Naive thymus-derived CD8-positive, alpha-beta T cell (primary cell): ENCODE data around the gene PAAF1. TPM values are rescaled to one million over a fixed set of nuclear protein-coding genes. Genes with fewer than 3 reads are reported as not detected.
A peak's percentile ranks its signal among the peaks of the same experiment; 100 is the strongest.
"Not testable (repeated sequence)": the region's sequence is repeated elsewhere in the genome, so short reads cannot be mapped to it uniquely, and the experiment has no call there.

Source experiments
- ATAC-seq, 2 donors: fragments of 150-1000 bp; cut with Tn5 transposase in 1 of 2; sonication (Bioruptor Pico), chemical (Tn5 transposase) in 1 of 2; 1 replicate in 1 of 2; 2 replicates in 1 of 2; pipeline ENCODE4 v1.10.0; 2021; ENCODE audit warnings: mild to moderate bottlenecking in 2 of 2, moderate library complexity in 2 of 2
- POLR2A ChIA-PET: fragments of 350-600 bp; sonication (Branson Sonifier 250); formaldehyde crosslinking; loops from one replicate; lab custom pipeline; 2021; ENCODE audit warnings: antibody characterized with exemption; lab: Charles Lee
- DNase-seq, 10 donors: peaks; one replicate each; pipeline versions ENCODE4 v3.0.0 to v3.0.0-alpha.2; 2020 to 2022
- H3K27ac Mint-ChIP-seq, 10 donors: one replicate each; pipeline ENCODE4 v1.8.0; 2020 to 2022; ENCODE audit warnings: mild to moderate bottlenecking in 10 of 10, mixed read lengths in 10 of 10, moderate library complexity in 4 of 10, inconsistent platforms in 1 of 10
- H3K27me3 Mint-ChIP-seq, 5 donors: one replicate each; pipeline ENCODE4 v1.8.0; 2021 to 2022; ENCODE audit warnings: mixed read lengths in 5 of 5
- H3K36me3 Mint-ChIP-seq, 3 donors: one replicate each; pipeline ENCODE4 v1.8.0; 2020 to 2022; ENCODE audit warnings: mixed read lengths in 3 of 3, mild to moderate bottlenecking in 2 of 3, inconsistent platforms in 1 of 3
- H3K4me1 Mint-ChIP-seq, 4 donors: one replicate each; pipeline ENCODE4 v1.8.0; 2021 to 2022; ENCODE audit warnings: mixed read lengths in 4 of 4
- H3K4me3 Mint-ChIP-seq, 10 donors: one replicate each; pipeline ENCODE4 v1.8.0; 2020 to 2022; ENCODE audit warnings: mild to moderate bottlenecking in 10 of 10, mixed read lengths in 10 of 10, moderate library complexity in 6 of 10, inconsistent platforms in 1 of 10
- H3K9me3 Mint-ChIP-seq, 9 donors: one replicate each; pipeline ENCODE4 v1.8.0; 2020 to 2022; ENCODE audit warnings: mixed read lengths in 9 of 9, mild to moderate bottlenecking in 3 of 9, inconsistent platforms in 1 of 9, moderate library complexity in 1 of 9
- polyA plus RNA-seq, 3 donors: library from polyadenylated mRNA; unstranded; fragments of 300-500 nt; fragmentation: Illumina TruSeq; gene quantifications; one replicate each; pipeline ENCODE4 v1.2.3, GENCODE V29; 2021
- total RNA-seq, 8 experiments: library from RNA in 2 of 8; stranded (reverse) in 2 of 8; gene quantifications; one replicate each; pipeline ENCODE4 v1.2.3 and lab custom pipeline; 2021 to 2026

The PAAF1 gene
- total and polyA plus RNA-seq, 5 experiments from 2014 or later = 17.7 to 30.4 (median 23.9) TPM

GRCh38 chr11:73866095-73866579, 10.7 kb upstream of the PAAF1 start:
- POLR2A ChIA-PET = interaction anchor here (1.0 kb wide), 1 partner anchor 78 kb away, joined by 3 read pairs; no protein-coding TSS in a partner anchor
- ATAC-seq (no peak), DNase-seq (no peak)
- Mint-ChIP-seq H3K4me3 (no peak overlapping the region), H3K36me3 (peaks cover 0 to 52% (median 5%) of the 10 kb centered on the region in 3 donors), H3K9me3 (no peaks in the 10 kb centered on the region), H3K4me1 (peaks cover 0 to 7% (median 0%) of the 10 kb centered on the region in 4 donors), H3K27ac (peak overlapping the region in 2 of 10 donors; percentile 8 to 29), H3K27me3 (no peaks in the 10 kb centered on the region)

DNA sequence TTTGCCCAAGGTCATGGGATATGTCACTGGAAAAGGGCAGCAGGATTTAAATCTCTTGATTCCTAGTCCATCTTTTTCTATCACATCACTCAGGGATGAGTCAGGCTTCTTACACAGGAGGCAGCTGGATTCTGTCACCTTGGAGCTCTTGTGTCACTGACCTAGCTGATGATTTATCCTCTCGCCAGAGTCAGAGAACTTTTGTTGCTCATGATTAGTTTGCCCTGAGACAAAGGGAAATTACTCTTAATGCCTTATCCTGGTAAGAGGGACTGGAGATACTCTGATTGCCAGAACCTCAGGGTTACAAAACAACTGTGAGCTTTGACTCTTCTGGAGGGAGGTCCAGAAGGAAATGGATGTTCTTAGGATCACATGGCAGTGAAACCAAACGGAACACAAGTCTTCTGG, 10.2 kb upstream of the PAAF1 start:
- peak overlapping the region in 2 of 10 donors; percentile 24 to 31 for H3K27ac Mint-ChIP-seq
- no peak for DNase-seq

GRCh38 chr11:73869332-73869949, 7.4 kb upstream of the PAAF1 start:
- ATAC-seq = no peak
- POLR2A ChIA-PET = no interaction called here
- no peaks in the 10 kb centered on the region for H3K9me3 Mint-ChIP-seq
- H3K27ac Mint-ChIP-seq = peak overlapping the region in 6 of 10 donors; percentile 40 to 82 (median 62)
- H3K4me1 Mint-ChIP-seq = peaks cover under 1 to 21% (median 7%) of the 10 kb centered on the region in 4 donors
- H3K4me3 Mint-ChIP-seq = no peak overlapping the region
- no peak for DNase-seq
- no peaks in the 10 kb centered on the region for H3K27me3 Mint-ChIP-seq
- H3K36me3 Mint-ChIP-seq = peaks cover 0 to 58% (median 3%) of the 10 kb centered on the region in 3 donors

More for the DNA sequence above, 10.2 kb upstream of the PAAF1 start:
- Mint-ChIP-seq H3K36me3 (peaks cover 0 to 54% (median 5%) of the 10 kb centered on the region in 3 donors), H3K4me3 (no peak overlapping the region), H3K9me3 (no peaks in the 10 kb centered on the region), H3K27me3 (no peaks in the 10 kb centered on the region), H3K4me1 (peaks cover 0 to 7% (median 0%) of the 10 kb centered on the region in 4 donors)
- POLR2A ChIA-PET = interaction anchor here (1.0 kb wide), 1 partner anchor 78 kb away, joined by 3 read pairs; no protein-coding TSS in a partner anchor
- ATAC-seq = no peak

- Mint-ChIP-seq H3K4me1 (peaks cover 6 to 28% (median 13%) of the 10 kb centered on the region in 4 donors), H3K4me3 (no peak overlapping the region), H3K27me3 (no peaks in the 10 kb centered on the region), H3K9me3 (no peaks in the 10 kb centered on the region), H3K36me3 (peaks cover 0 to 57% (median 6%) of the 10 kb centered on the region in 3 donors), H3K27ac (peak overlapping the region in 5 of 10 donors; percentile 12 to 56 (median 13))
- POLR2A ChIA-PET = no interaction called here
- no peak for DNase-seq
- no peak for ATAC-seq
Measured at GRCh38 chr11:73870261-73870660, 6.5 kb upstream of the PAAF1 start.

DNA sequence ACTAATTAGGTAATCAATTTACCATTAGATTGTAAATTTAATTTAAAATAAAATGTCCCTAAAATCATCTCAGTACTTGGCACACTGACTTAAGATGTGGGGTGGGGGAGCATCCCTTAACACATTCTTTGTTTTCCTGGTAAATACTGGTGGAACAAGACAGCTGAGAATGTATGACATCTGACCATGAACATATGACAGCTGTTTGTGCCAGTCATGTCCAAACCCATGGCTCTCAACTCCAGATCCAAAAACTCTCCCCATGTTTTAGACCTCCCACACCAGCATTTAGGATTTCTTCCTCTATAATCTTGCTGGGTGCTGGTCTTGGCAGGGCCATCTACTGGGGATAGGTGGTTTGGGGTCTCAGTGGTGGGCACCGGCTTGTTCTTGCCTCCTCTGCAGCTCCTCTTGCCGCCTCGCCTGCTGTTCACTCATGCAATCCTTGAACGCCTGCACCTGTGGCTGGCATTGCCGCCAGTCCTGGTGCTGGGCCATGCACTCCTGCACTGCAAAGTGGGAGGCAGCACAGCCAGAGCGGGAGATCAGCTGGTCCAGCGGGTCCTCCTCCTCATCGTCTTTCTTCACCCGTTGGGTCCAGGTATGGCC, 3.9 kb upstream of the PAAF1 start:
- DNase-seq = no peak
- peak overlapping the region in 6 of 10 donors; percentile 19 to 93 (median 52) for H3K27ac Mint-ChIP-seq
- ATAC-seq = no peak
- no peaks in the 10 kb centered on the region for H3K9me3 Mint-ChIP-seq
- POLR2A ChIA-PET = interaction anchor here (0.7 to 0.9 kb wide), 2 partner anchors 21 to 112 kb away, joined by 3 to 4 read pairs; partner anchors contain the start of gene RAB6A
- peaks cover 17 to 54% (median 37%) of the 10 kb centered on the region in 4 donors for H3K4me1 Mint-ChIP-seq
- peaks cover 0 to 50% (median 6%) of the 10 kb centered on the region in 3 donors for H3K36me3 Mint-ChIP-seq
- H3K4me3 Mint-ChIP-seq = no peak overlapping the region
- H3K27me3 Mint-ChIP-seq = no peaks in the 10 kb centered on the region

DNA sequence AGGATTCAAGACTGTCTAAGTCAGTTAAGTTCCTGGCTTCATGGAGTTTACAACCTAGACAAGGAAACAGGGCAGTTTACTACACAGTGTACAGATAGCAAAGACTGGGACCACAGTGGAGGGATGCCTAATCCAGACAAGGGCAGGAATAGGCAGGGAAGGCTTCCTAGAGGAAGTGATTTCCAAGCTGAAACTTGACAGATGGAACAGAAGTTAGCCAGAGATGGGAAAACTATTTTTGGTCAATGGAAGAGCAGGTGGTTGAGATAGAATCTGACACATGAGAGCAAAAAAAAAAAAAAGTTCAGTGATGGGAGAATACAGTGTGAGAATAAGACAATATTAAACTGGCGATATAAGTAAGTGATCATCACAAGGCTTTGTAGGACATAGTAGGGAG, 1.4 kb upstream of the PAAF1 start:
- H3K4me1 Mint-ChIP-seq = peaks cover 18 to 49% (median 44%) of the 10 kb centered on the region in 4 donors
- peaks cover 0 to 50% (median 6%) of the 10 kb centered on the region in 3 donors for H3K36me3 Mint-ChIP-seq
- no peaks in the 10 kb centered on the region for H3K9me3 Mint-ChIP-seq
- ATAC-seq (no peak), DNase-seq (no peak)
- POLR2A ChIA-PET = no interaction called here
- peak overlapping the region; percentile 31 to 99 (median 98) for H3K27ac Mint-ChIP-seq
- peak overlapping the region; percentile 93 to 99 (median 98) for H3K4me3 Mint-ChIP-seq
- H3K27me3 Mint-ChIP-seq = no peaks in the 10 kb centered on the region

- POLR2A ChIA-PET = no interaction called here
- Mint-ChIP-seq H3K9me3 (no peaks in the 10 kb centered on the region), H3K27me3 (no peaks in the 10 kb centered on the region), H3K4me3 (peak overlapping the region; percentile 93 to 99 (median 98)), H3K4me1 (peaks cover 18 to 49% (median 44%) of the 10 kb centered on the region in 4 donors), H3K36me3 (peaks cover 0 to 46% (median 6%) of the 10 kb centered on the region in 3 donors), H3K27ac (peak overlapping the region; percentile 93 to 99 (median 98))
- ATAC-seq (no peak), DNase-seq (no peak)
Measured at GRCh38 chr11:73875840-73876239, 959 bp upstream of the PAAF1 start.

DNA sequence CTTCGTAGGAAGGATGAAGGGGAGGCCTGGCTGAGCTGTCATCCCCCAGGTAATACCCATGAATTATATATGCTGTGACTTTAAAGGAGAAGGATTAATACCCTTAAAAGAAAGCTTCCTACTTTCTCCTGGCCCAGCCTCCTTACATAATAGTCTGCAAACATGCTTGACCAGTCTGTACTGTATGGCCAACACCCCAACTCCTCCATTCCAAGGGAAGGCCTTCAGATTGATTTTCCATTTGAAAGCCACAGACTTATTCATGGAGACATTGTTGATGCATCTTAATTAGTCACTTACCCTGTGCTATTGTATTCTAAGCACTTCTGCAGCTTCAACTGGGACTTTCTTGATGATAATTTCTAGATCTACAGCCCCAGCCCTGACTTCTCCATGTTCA, 2.0 kb downstream of the PAAF1 start:
- no peak for DNase-seq
- peaks cover 0 to 31% (median 4%) of the 10 kb centered on the region in 3 donors for H3K36me3 Mint-ChIP-seq
- peaks cover 18 to 49% (median 42%) of the 10 kb centered on the region in 4 donors for H3K4me1 Mint-ChIP-seq
- peak overlapping the region in 1 of 10 donors; percentile 52 for H3K27ac Mint-ChIP-seq
- H3K27me3 Mint-ChIP-seq = no peaks in the 10 kb centered on the region
- no peak for ATAC-seq
- H3K4me3 Mint-ChIP-seq = peak overlapping the region in 3 of 10 donors; percentile 21 to 58 (median 26)
- POLR2A ChIA-PET = interaction anchor here (0.6 to 1.1 kb wide), 2 partner anchors 93 to 118 kb away, joined by 4 to 5 read pairs; partner anchors contain the start of gene RAB6A
- H3K9me3 Mint-ChIP-seq = no peaks in the 10 kb centered on the region

GRCh38 chr11:73880449-73880848, 3.6 kb downstream of the PAAF1 start:
- not testable (repeated sequence) for H3K4me3 Mint-ChIP-seq
- H3K4me1 Mint-ChIP-seq = peaks cover 16 to 36% (median 30%) of the 10 kb centered on the region in 4 donors
- POLR2A ChIA-PET = interaction anchor here (0.6 to 0.7 kb wide), 4 partner anchors 8 to 580 kb away, joined by 3 to 5 read pairs (median 3); no protein-coding TSS in a partner anchor

DNA sequence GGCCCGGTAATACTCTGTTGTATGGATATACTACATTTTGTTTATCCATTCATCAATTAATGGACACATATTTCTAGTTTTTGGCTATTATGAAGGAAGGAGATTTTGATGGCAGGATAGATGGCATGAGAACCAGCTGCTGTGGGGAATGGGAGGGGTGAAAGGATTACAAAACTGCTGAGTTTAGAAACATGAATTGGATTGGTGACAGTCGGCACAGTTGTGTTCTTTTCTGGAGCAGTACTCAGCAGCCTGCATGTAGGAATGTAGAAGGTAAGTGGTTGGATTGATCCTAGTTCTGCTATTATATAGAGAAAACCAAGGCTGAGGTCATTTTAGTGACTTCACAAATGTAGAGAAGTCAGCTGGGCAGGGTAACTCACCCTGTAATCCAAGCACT, 7.1 kb downstream of the PAAF1 start:
- H3K27me3 Mint-ChIP-seq = no peaks in the 10 kb centered on the region
- peaks cover 0 to 42% (median 12%) of the 10 kb centered on the region in 3 donors for H3K36me3 Mint-ChIP-seq
- ATAC-seq (no peak), DNase-seq (no peak)
- no peak overlapping the region for H3K4me3 Mint-ChIP-seq
- no peaks in the 10 kb centered on the region for H3K9me3 Mint-ChIP-seq
- no peak overlapping the region for H3K27ac Mint-ChIP-seq
- POLR2A ChIA-PET = no interaction called here
- H3K4me1 Mint-ChIP-seq = peaks cover 3 to 16% (median 7%) of the 10 kb centered on the region in 4 donors

More at GRCh38 chr11:73880449-73880848, 3.6 kb downstream of the PAAF1 start:
- Mint-ChIP-seq H3K36me3 (peaks cover 0 to 22% (median 3%) of the 10 kb centered on the region in 3 donors), H3K27ac (peak overlapping the region in 1 of 10 donors; percentile 11)
- ATAC-seq, H3K9me3 Mint-ChIP-seq, H3K27me3 Mint-ChIP-seq, DNase-seq: not testable (repeated sequence)

DNA sequence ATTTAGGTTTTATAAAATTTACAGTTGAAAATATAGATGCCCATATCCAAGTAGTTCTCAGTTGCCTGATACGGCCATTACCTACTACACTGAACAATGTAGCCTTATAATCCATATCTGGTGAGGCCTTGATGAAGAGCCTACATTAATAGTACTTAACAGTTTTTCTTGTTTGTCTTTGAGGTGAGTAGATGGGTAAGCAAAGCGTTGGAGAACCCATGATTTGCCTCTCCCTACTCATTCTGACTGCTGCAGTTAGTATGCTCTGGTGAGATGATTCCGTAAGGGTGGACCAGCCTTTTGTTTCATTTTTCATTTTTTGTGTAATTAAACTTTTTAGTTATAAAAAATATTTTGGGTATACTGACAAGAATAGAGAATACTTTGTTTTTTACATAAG, 11.4 kb downstream of the PAAF1 start:
- Mint-ChIP-seq H3K4me1 (peaks cover 0 to 20% (median 13%) of the 10 kb centered on the region in 4 donors), H3K4me3 (no peak overlapping the region), H3K27me3 (no peaks in the 10 kb centered on the region), H3K9me3 (no peaks in the 10 kb centered on the region), H3K27ac (no peak overlapping the region), H3K36me3 (peaks cover 0 to 69% (median 19%) of the 10 kb centered on the region in 3 donors)
- DNase-seq (no peak), ATAC-seq (no peak)
- POLR2A ChIA-PET = no interaction called here

- no peaks in the 10 kb centered on the region for H3K9me3 Mint-ChIP-seq
- no peak for ATAC-seq
- H3K36me3 Mint-ChIP-seq = peaks cover 0 to 66% (median 16%) of the 10 kb centered on the region in 3 donors
- H3K4me3 Mint-ChIP-seq = no peak overlapping the region
- no peak for DNase-seq
- no peaks in the 10 kb centered on the region for H3K27me3 Mint-ChIP-seq
- H3K27ac Mint-ChIP-seq = peak overlapping the region in 1 of 10 donors; percentile 28
- H3K4me1 Mint-ChIP-seq = peaks cover 0 to 14% (median 9%) of the 10 kb centered on the region in 4 donors
- POLR2A ChIA-PET = no interaction called here
Measured at GRCh38 chr11:73889019-73889418, 12.2 kb downstream of the PAAF1 start.
